Body of pancreas (tissue), 4 donors: Measurements from ENCODE around the gene UXS1. TPM values are rescaled to one million over a fixed set of nuclear protein-coding genes. Genes with fewer than 3 reads are reported as not detected.

Experiments
- ATAC-seq: fragments of 150-250 bp; one replicate; pipeline ENCODE4 v1.9.1; 2016
- DNase-seq, 4 donors: peaks; one replicate each; pipeline ENCODE4 v3.0.0-alpha.2; 2019
- H3K27ac ChIP-seq, 4 donors: fragments of 200-600 bp; sonication (generic); 1 replicate in 3 of 4; 2 replicates in 1 of 4; pipeline versions ENCODE4 v1.5.1 to v1.6.1; 2016 to 2019; ENCODE audit warnings: mild to moderate bottlenecking in 1 of 4, mixed read lengths in 1 of 4, moderate library complexity in 1 of 4
- H3K27me3 ChIP-seq, 2 donors: fragments of 200-600 bp; sonication (generic); one replicate each; pipeline ENCODE4 v1.6.0; 2016; ENCODE audit warnings: mild to moderate bottlenecking in 1 of 2
- H3K36me3 ChIP-seq, 2 donors: fragments of 200-600 bp; sonication (generic); replicated peaks in 1 of 2; 2 replicates each; pipeline ENCODE4 v1.5.1; 2016; ENCODE audit warnings: low read depth in 2 of 2; ENCODE audit not compliant: insufficient read depth in 1 of 2
- H3K4me1 ChIP-seq: fragments of 200-600 bp; sonication (generic); one replicate; pipeline ENCODE4 v1.6.0; 2016
- H3K4me3 ChIP-seq, 2 donors: fragments of 200-600 bp; sonication (generic); 1 replicate in 1 of 2; 2 replicates in 1 of 2; pipeline ENCODE4 v1.5.1; 2016 to 2019
- H3K9me3 ChIP-seq, 3 donors: fragments of 200-600 bp; sonication (generic); 1 replicate in 2 of 3; 2 replicates in 1 of 3; pipeline ENCODE4 v1.5.1; 2016
- CTCF ChIP-seq, 7 experiments: fragments of 450-650 bp in 4 of 7; fragments of 200-600 bp in 3 of 7; sonication (generic) in 3 of 7; IDR thresholded peaks; one replicate each; pipeline ENCODE4 v1.5.1; 2016 to 2019; ENCODE audit warnings: antibody characterized with exemption in 7 of 7
- POLR2A ChIP-seq, 3 donors: fragments of 450-650 bp; IDR thresholded peaks; one replicate each; pipeline ENCODE4 v1.6.1; 2016; ENCODE audit warnings: antibody characterized with exemption in 3 of 3, mild to moderate bottlenecking in 2 of 3
- WGBS, 2 donors: methylation state at CpG; one replicate each; pipeline ENCODE4 v1.1.5; 2017; 5-methylcytosine and 5-hydroxymethylcytosine counted together
- intact Hi-C: fragments of 100-400 bp; cut with DNase I; formaldehyde crosslinking; loops from one replicate; pipeline ENCODE4 v1.15.1; 2023
- total RNA-seq, 2 donors: library from RNA; depleted of rRNA; stranded (reverse); fragments of >200 nt; gene quantifications; one replicate each; pipeline ENCODE4 v1.1.0, GENCODE V29; 2016

Gene UXS1
- total RNA-seq, 2 donors from 2014 or later, result 15.8 to 33.6 TPM

GRCh38 chr2:106089611-106090010, 104.5 kb downstream of the UXS1 start:
- H3K27me3 ChIP-seq, result no peaks in the 10 kb centered on the region
- no peaks in the 10 kb centered on the region for H3K4me1 ChIP-seq
- intact Hi-C loops, result no loop called here
- no peaks in the 10 kb centered on the region for H3K9me3 ChIP-seq
- DNase-seq (no peak), ATAC-seq (no peak)
- H3K36me3 ChIP-seq, result no peaks in the 10 kb centered on the region
- H3K27ac ChIP-seq, result no peak overlapping the region
- TF ChIP-seq CTCF (IDR thresholded peaks at IDR 0.05) (no peak), POLR2A (IDR thresholded peaks at IDR 0.05) (no peak)
- no peak overlapping the region for H3K4me3 ChIP-seq
- WGBS, 2 donors, result 69 to 79% methylated on average over 1 of the region's 1 CpG

- Histone ChIP-seq H3K27me3 (no peaks in the 10 kb centered on the region), H3K9me3 (no peaks in the 10 kb centered on the region), H3K4me3 (no peak overlapping the region), H3K36me3 (no peaks in the 10 kb centered on the region), H3K27ac (no peak overlapping the region), H3K4me1 (no peaks in the 10 kb centered on the region)
- WGBS, 2 donors, result 37 to 45% methylated on average over 9 of the region's 9 CpGs
- intact Hi-C loops, result no loop called here
- ATAC-seq (no peak), DNase-seq (peak in 3 of 4 donors; percentile 31 to 55 (median 45))
- TF ChIP-seq POLR2A (IDR thresholded peaks at IDR 0.05) (no peak), CTCF (IDR thresholded peaks at IDR 0.05) (peak in 5 of 7 experiments; percentile 16 to 37 (median 31))
Measured at GRCh38 chr2:106085181-106085940, 108.7 kb downstream of the UXS1 start.

GRCh38 chr2:106080959-106081358, 113.1 kb downstream of the UXS1 start:
- Histone ChIP-seq H3K9me3 (no peaks in the 10 kb centered on the region), H3K4me3 (no peak overlapping the region), H3K36me3 (no peaks in the 10 kb centered on the region), H3K4me1 (no peaks in the 10 kb centered on the region), H3K27ac (no peak overlapping the region), H3K27me3 (no peaks in the 10 kb centered on the region)
- TF ChIP-seq CTCF (IDR thresholded peaks at IDR 0.05) (no peak), POLR2A (IDR thresholded peaks at IDR 0.05) (no peak)
- WGBS, 2 donors, result 83 to 89% methylated on average over 6 of the region's 6 CpGs
- intact Hi-C loops, result no loop called here
- DNase-seq, result no peak
- no peak for ATAC-seq

- H3K4me1 ChIP-seq, result no peaks in the 10 kb centered on the region
- intact Hi-C loops, result no loop called here
- no peak for TF ChIP-seq CTCF (IDR thresholded peaks at IDR 0.05)
- TF ChIP-seq POLR2A (IDR thresholded peaks at IDR 0.05), result no peak
- H3K27me3 ChIP-seq, result no peaks in the 10 kb centered on the region
- DNase-seq (no peak), ATAC-seq (no peak)
- WGBS, 2 donors, result 78 to 88% methylated on average over 5 of the region's 5 CpGs
- H3K36me3 ChIP-seq, result no peaks in the 10 kb centered on the region
- H3K27ac ChIP-seq, result no peak overlapping the region
- H3K9me3 ChIP-seq, result no peaks in the 10 kb centered on the region
- no peak overlapping the region for H3K4me3 ChIP-seq
Measured at GRCh38 chr2:106078096-106078495, 116.0 kb downstream of the UXS1 start.

DNA sequence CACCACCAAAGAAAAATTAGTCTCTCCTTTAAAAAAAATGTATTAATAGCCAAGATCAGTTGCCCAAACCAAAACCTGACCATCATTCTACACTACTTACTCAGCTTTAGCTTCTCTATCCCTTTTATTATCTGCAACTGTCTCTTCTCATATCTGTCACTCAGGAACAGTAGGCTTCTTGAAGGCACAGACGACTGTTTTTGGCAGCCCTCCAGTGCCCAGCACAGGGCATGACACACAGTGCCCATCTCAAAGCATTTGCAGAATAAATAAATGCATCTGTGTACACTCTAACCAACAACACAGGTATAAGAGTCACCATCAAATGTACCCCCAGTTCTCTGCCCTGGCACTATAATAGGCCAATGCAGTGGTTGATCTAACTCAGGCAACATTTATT, 117.2 kb downstream of the UXS1 start:
- Histone ChIP-seq H3K27ac (no peak overlapping the region), H3K27me3 (no peaks in the 10 kb centered on the region), H3K36me3 (no peaks in the 10 kb centered on the region), H3K4me3 (no peak overlapping the region), H3K9me3 (no peaks in the 10 kb centered on the region), H3K4me1 (no peaks in the 10 kb centered on the region)
- DNase-seq (no peak), ATAC-seq (no peak)
- 43 to 52% methylated on average over 1 of the region's 1 CpG for WGBS, 2 donors
- intact Hi-C loops, result no loop called here
- TF ChIP-seq CTCF (IDR thresholded peaks at IDR 0.05), result no peak
- no peak for TF ChIP-seq POLR2A (IDR thresholded peaks at IDR 0.05)
